ENCODE results near the gene OOEP. TPM values are rescaled to one million over a fixed set of nuclear protein-coding genes. Genes with fewer than 3 reads are reported as not detected.

Gene OOEP
- under 1 TPM in 1 of 3 donors, not detected in 2; 0.41 TPM for total RNA-seq
- long read RNA-seq, donor 1, partial matches to known transcripts = 0 of 235 reads
- long read RNA-seq, donor 1, other reads (novel, unspliced or antisense) = 235 of 235 reads
- long read RNA-seq, donor 2 = 0 reads

GRCh38 chr6:73369563-73369962, at the start of gene OOEP:
Gene OOEP, minus strand, starts transcription at chr6:73369897. Its CDS starts 105 bp downstream, at chr6:73369792.
- intact Hi-C loops (cut with DNase I, micrococcal nuclease) = no loop called here
- no peak for ATAC-seq
- DNase-seq = no peak
- Histone ChIP-seq H3K4me3 (no peak within 1 kb of the TSS), H3K9me3 (peaks cover 7% of the 10 kb centered on the region), H3K36me3 (ENCODE audit: low read depth) (no peaks in the 10 kb centered on the region), H3K4me1 (ENCODE audit: low read depth) (no peaks in the 10 kb centered on the region)
- TF ChIP-seq, protein P1, sequence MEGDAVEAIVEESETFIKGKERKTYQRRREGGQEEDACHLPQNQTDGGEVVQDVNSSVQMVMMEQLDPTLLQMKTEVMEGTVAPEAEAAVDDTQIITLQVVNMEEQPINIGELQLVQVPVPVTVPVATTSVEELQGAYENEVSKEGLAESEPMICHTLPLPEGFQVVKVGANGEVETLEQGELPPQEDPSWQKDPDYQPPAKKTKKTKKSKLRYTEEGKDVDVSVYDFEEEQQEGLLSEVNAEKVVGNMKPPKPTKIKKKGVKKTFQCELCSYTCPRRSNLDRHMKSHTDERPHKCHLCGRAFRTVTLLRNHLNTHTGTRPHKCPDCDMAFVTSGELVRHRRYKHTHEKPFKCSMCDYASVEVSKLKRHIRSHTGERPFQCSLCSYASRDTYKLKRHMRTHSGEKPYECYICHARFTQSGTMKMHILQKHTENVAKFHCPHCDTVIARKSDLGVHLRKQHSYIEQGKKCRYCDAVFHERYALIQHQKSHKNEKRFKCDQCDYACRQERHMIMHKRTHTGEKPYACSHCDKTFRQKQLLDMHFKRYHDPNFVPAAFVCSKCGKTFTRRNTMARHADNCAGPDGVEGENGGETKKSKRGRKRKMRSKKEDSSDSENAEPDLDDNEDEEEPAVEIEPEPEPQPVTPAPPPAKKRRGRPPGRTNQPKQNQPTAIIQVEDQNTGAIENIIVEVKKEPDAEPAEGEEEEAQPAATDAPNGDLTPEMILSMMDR (IDR thresholded peaks at IDR 0.05) = no peak

DNA sequence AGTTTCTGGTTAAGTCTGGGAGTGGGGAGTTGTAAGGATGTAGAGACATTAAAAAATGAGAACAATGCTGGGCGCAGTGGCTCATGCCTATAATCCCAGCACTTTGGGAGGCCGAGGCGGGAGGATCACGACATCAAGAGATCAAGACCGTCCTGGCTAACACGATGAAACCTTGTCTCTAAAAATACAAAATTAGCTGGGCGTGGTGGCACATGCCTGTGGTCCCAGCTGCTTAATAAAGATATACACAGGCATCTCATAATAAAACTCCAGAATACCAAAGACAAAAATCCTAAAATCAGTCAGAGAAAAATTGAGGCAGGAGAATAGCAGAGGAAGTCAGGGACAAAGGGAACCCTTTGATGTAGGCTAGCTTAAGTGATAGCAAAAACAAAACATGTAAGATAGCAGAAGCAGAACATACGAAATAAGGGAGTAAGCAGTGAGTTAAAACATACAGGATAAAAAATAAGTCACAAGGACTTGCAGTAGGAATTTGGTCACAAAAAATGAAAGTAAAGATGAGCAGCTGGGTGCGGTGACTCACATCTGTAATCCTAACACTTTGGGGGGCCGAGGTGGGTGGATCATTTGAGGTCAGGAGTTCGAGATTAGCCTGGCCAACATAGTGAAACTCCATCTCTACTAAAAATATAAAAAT, 48.5 kb upstream of the OOEP start:
- ATAC-seq (no peak), DNase-seq (no peak)
- Histone ChIP-seq H3K4me3 (no peak overlapping the region), H3K4me1 (ENCODE audit: low read depth) (no peaks in the 10 kb centered on the region), H3K9me3 (no peaks in the 10 kb centered on the region), H3K36me3 (ENCODE audit: low read depth) (no peaks in the 10 kb centered on the region)
- intact Hi-C loops (cut with DNase I, micrococcal nuclease) = no loop called here
- TF ChIP-seq, protein P1 (IDR thresholded peaks at IDR 0.05) = no peak

- Histone ChIP-seq H3K4me3 (no peak overlapping the region), H3K36me3 (ENCODE audit: low read depth) (no peaks in the 10 kb centered on the region), H3K9me3 (no peaks in the 10 kb centered on the region), H3K4me1 (ENCODE audit: low read depth) (no peaks in the 10 kb centered on the region)
- TF ChIP-seq, protein P1 (IDR thresholded peaks at IDR 0.05) = no peak
- ATAC-seq = no peak
- no peak for DNase-seq
- intact Hi-C loops (cut with DNase I, micrococcal nuclease) = no loop called here
These were observed 43.4 kb upstream of the OOEP start for GRCh38 chr6:73413102-73413501.

DNA sequence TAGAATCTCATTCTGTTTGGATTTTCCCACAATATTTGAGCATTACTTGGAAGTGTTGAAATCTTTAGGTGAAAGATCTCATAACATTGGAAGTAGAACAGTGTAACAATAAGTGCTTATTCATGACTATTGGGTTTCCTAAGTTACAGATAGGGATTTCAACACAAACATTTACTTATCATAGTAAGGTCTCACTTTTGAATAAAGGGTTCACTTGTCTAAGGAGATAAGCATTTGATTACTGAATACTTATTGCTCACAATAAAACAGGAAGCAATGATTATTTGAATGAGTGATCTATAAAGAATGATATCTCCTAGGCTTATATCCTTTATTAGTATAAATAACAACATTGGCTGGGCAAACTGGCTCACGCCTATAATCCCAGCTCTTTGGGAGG, 39.7 kb upstream of the OOEP start:
- no peaks in the 10 kb centered on the region for H3K4me1 ChIP-seq (ENCODE audit: low read depth)
- no peaks in the 10 kb centered on the region for H3K9me3 ChIP-seq
- no peak for ATAC-seq
- no peaks in the 10 kb centered on the region for H3K36me3 ChIP-seq (ENCODE audit: low read depth)
- TF ChIP-seq, protein P1 (IDR thresholded peaks at IDR 0.05) = no peak
- DNase-seq = no peak
- no peak overlapping the region for H3K4me3 ChIP-seq
- intact Hi-C loops (cut with DNase I, micrococcal nuclease) = no loop called here

GRCh38 chr6:73400656-73401055, 31.0 kb upstream of the OOEP start:
- intact Hi-C loops (cut with DNase I, micrococcal nuclease) = no loop called here
- ATAC-seq = no peak
- Histone ChIP-seq H3K36me3 (ENCODE audit: low read depth) (no peaks in the 10 kb centered on the region), H3K9me3 (no peaks in the 10 kb centered on the region), H3K4me1 (ENCODE audit: low read depth) (no peaks in the 10 kb centered on the region), H3K4me3 (no peak overlapping the region)
- TF ChIP-seq, protein P1 (IDR thresholded peaks at IDR 0.05) = no peak
- DNase-seq = no peak
